ENCODE results near the gene URI1.

URI1 gene

GRCh38 chr19:29985196-29985595, 43.2 kb downstream of the URI1 start:
- CTCF ChIA-PET = no interaction called here
- POLR2A ChIA-PET = no interaction called here
- no peak for DNase-seq (ENCODE audit: low read depth, low spot score)
- TF ChIP-seq CTCF (IDR thresholded peaks at IDR 0.05; ENCODE audit: insufficient read depth, low read length, missing control alignments) = no peak
- H3K4me3 ChIP-seq (ENCODE audit: low read depth, low read length) = no peak overlapping the region

GRCh38 chr19:29988351-29988750, 46.3 kb downstream of the URI1 start:
- ChIA-PET CTCF (interaction anchor here (1.5 kb wide), 1 partner anchor 18 kb away, joined by 5 read pairs; no protein-coding TSS in a partner anchor), POLR2A (no interaction called here)
- DNase-seq (ENCODE audit: low read depth, low spot score) = no peak
- H3K4me3 ChIP-seq (ENCODE audit: low read depth, low read length) = no peak overlapping the region
- no peak for TF ChIP-seq CTCF (IDR thresholded peaks at IDR 0.05; ENCODE audit: insufficient read depth, low read length, missing control alignments)

- no peak for TF ChIP-seq CTCF (IDR thresholded peaks at IDR 0.05; ENCODE audit: insufficient read depth, low read length, missing control alignments)
- no peak for DNase-seq (ENCODE audit: low read depth, low spot score)
- ChIA-PET CTCF (no interaction called here), POLR2A (no interaction called here)
- H3K4me3 ChIP-seq (ENCODE audit: low read depth, low read length) = no peak overlapping the region
These were observed 50.3 kb downstream of the URI1 start for GRCh38 chr19:29992233-29992867.

- ChIA-PET POLR2A (no interaction called here), CTCF (interaction anchor here (1.0 kb wide), 1 partner anchor 16 kb away, joined by 3 read pairs; no protein-coding TSS in a partner anchor)
- H3K4me3 ChIP-seq (ENCODE audit: low read depth, low read length) = no peak overlapping the region
- no peak for DNase-seq (ENCODE audit: low read depth, low spot score)
- no peak for TF ChIP-seq CTCF (IDR thresholded peaks at IDR 0.05; ENCODE audit: insufficient read depth, low read length, missing control alignments)
These were observed 57.5 kb downstream of the URI1 start for GRCh38 chr19:29999490-29999889.

- TF ChIP-seq CTCF (IDR thresholded peaks at IDR 0.05; ENCODE audit: insufficient read depth, low read length, missing control alignments) = no peak
- POLR2A ChIA-PET = interaction anchor here (0.6 kb wide), 1 partner anchor 155 kb away, joined by 3 read pairs; no protein-coding TSS in a partner anchor
- DNase-seq (ENCODE audit: low read depth, low spot score) = no peak
- no peak overlapping the region for H3K4me3 ChIP-seq (ENCODE audit: low read depth, low read length)
- CTCF ChIA-PET = no interaction called here
These were observed 58.8 kb downstream of the URI1 start for GRCh38 chr19:30000862-30001261.

GRCh38 chr19:30001301-30001700, 59.3 kb downstream of the URI1 start:
- ChIA-PET CTCF (interaction anchor here (1.2 kb wide), 1 partner anchor 284 kb away, joined by 3 read pairs; no protein-coding TSS in a partner anchor), POLR2A (interaction anchor here (0.6 kb wide), 1 partner anchor 156 kb away, joined by 3 read pairs; no protein-coding TSS in a partner anchor)

More at GRCh38 chr19:30001301-30001700, 59.3 kb downstream of the URI1 start:
- no peak for DNase-seq (ENCODE audit: low read depth, low spot score)
- H3K4me3 ChIP-seq (ENCODE audit: low read depth, low read length) = no peak overlapping the region
- no peak for TF ChIP-seq CTCF (IDR thresholded peaks at IDR 0.05; ENCODE audit: insufficient read depth, low read length, missing control alignments)

All from AG04449 (cell line).